Tibial nerve (tissue), 3 donors: ENCODE measurements around the gene SRP19.

Source experiments
- CTCF ChIP-seq, 5 experiments: fragments of 200-600 bp in 3 of 5; fragments of 450-650 bp in 2 of 5; sonication (generic) in 3 of 5; IDR thresholded peaks; one replicate each; pipeline ENCODE4 v1.5.1; 2016 to 2019; ENCODE audit warnings: antibody characterized with exemption in 5 of 5, mild to moderate bottlenecking in 3 of 5, moderate library complexity in 2 of 5
- POLR2A ChIP-seq, 2 donors: fragments of 450-650 bp; IDR thresholded peaks; one replicate each; pipeline ENCODE4 v1.6.1; 2017; ENCODE audit warnings: antibody characterized with exemption in 2 of 2, mild to moderate bottlenecking in 2 of 2, moderate library complexity in 2 of 2

GRCh38 chr5:112886975-112887374, 25.9 kb downstream of the SRP19 start:
- TF ChIP-seq POLR2A (IDR thresholded peaks at IDR 0.05) (no peak), CTCF (IDR thresholded peaks at IDR 0.05) (no peak)
